MM.1S (cell line): ENCODE results near the gene HYDIN.

Source experiments
- DNase-seq: peaks from one replicate; pipeline ENCODE4 v3.0.0-alpha.2; 2015
- H2AFZ ChIP-seq: fragments of 300-600 bp; sonication (generic); 2 replicates; pipeline ENCODE4 v1.6.0; 2016; ENCODE audit warnings: antibody characterized with exemption, low read length
- H3F3A ChIP-seq: fragments of 300-600 bp; sonication (generic); 2 replicates; pipeline ENCODE4 v1.6.1; 2016; ENCODE audit warnings: mild to moderate bottlenecking, antibody characterized with exemption, low read length, moderate library complexity, mixed read lengths; ENCODE audit not compliant: insufficient read depth
- H3K27ac ChIP-seq: fragments of 300-600 bp; sonication (generic); 2 replicates; pipeline ENCODE4 v1.5.1; 2016; ENCODE audit warnings: mild to moderate bottlenecking, low read length
- H3K27me3 ChIP-seq: fragments of 300-600 bp; sonication (generic); replicated peaks from 2 replicates; pipeline ENCODE4 v1.6.0; 2016; ENCODE audit warnings: low read length; ENCODE audit not compliant: insufficient read depth
- H3K36me3 ChIP-seq: fragments of 300-600 bp; sonication (generic); replicated peaks from 2 replicates; pipeline ENCODE4 v1.6.1; 2016; ENCODE audit warnings: mild to moderate bottlenecking, low read length, mixed read lengths; ENCODE audit not compliant: insufficient read depth
- H3K4me1 ChIP-seq: fragments of 300-600 bp; sonication (generic); 2 replicates; pipeline ENCODE4 v1.6.1; 2016; ENCODE audit warnings: low read length, mixed read lengths
- H3K4me2 ChIP-seq: fragments of 300-600 bp; sonication (generic); 2 replicates; pipeline ENCODE4 v1.6.0; 2016; ENCODE audit warnings: low read depth, low read length
- H3K4me3 ChIP-seq: fragments of 300-600 bp; sonication (generic); 2 replicates; pipeline ENCODE4 v1.5.1; 2016; ENCODE audit warnings: low read length, mixed read lengths
- H3K79me2 ChIP-seq: fragments of 300-600 bp; sonication (generic); 2 replicates; pipeline ENCODE4 v1.6.1; 2016; ENCODE audit warnings: mixed run types, low read length, mixed read lengths
- H3K9ac ChIP-seq: fragments of 300-600 bp; sonication (generic); 2 replicates; pipeline ENCODE4 v1.6.1; 2016; ENCODE audit warnings: low read length, mixed read lengths
- H3K9me2 ChIP-seq: fragments of 300-600 bp; sonication (generic); replicated peaks from 2 replicates; pipeline ENCODE4 v1.6.1; 2016; ENCODE audit warnings: mild to moderate bottlenecking, low read length, mixed read lengths; ENCODE audit not compliant: insufficient read depth
- H3K9me3 ChIP-seq: fragments of 300-600 bp; sonication (generic); replicated peaks from 2 replicates; pipeline ENCODE4 v1.6.1; 2016; ENCODE audit warnings: mild to moderate bottlenecking, low read length, mixed read lengths; ENCODE audit not compliant: insufficient read depth
- H4K20me1 ChIP-seq: fragments of 300-600 bp; sonication (generic); 2 replicates; pipeline ENCODE4 v1.6.1; 2016; ENCODE audit warnings: mild to moderate bottlenecking, low read length, moderate library complexity, mixed read lengths; ENCODE audit not compliant: insufficient read depth
- CTCF ChIP-seq: fragments of 300-600 bp; sonication (generic); IDR thresholded peaks from 2 replicates; pipeline ENCODE4 v1.5.1; 2016; ENCODE audit warnings: antibody characterized with exemption, low read length, mixed read lengths
- EZH2 ChIP-seq: fragments of 300-600 bp; sonication (generic); optimal IDR thresholded peaks from 2 replicates; pipeline ENCODE3; 2017; ENCODE audit warnings: low read depth, mild to moderate bottlenecking, antibody characterized with exemption, low read length, mixed read lengths
- EZH2phosphoT487 ChIP-seq: fragments of 300-600 bp; sonication (generic); IDR thresholded peaks from 2 replicates; pipeline ENCODE4 v1.6.1; 2018; ENCODE audit warnings: antibody characterized with exemption, low read length

The HYDIN gene

GRCh38 chr16:70767377-70768202, 462.9 kb downstream of the HYDIN start:
- Histone ChIP-seq H4K20me1 (no peaks in the 10 kb centered on the region), H3K79me2 (no peaks in the 10 kb centered on the region), H3K4me1 (no peaks in the 10 kb centered on the region), H3K27ac (no peak overlapping the region), H3K4me3 (no peak overlapping the region), H3F3A (no peaks in the 10 kb centered on the region), H3K36me3 (no peaks in the 10 kb centered on the region), H3K4me2 (no peak overlapping the region), H2AFZ (no peak overlapping the region), H3K9ac (no peak overlapping the region), H3K27me3 (no peaks in the 10 kb centered on the region), H3K9me3 (no peaks in the 10 kb centered on the region), H3K9me2 (no peaks in the 10 kb centered on the region)
- TF ChIP-seq EZH2 (no peak), EZH2phosphoT487 (no peak), CTCF (no peak)
- no peak for DNase-seq

GRCh38 chr16:70766658-70767057, 463.9 kb downstream of the HYDIN start:
- Histone ChIP-seq H3K27ac (no peak overlapping the region), H3K79me2 (no peaks in the 10 kb centered on the region), H3K27me3 (no peaks in the 10 kb centered on the region), H4K20me1 (no peaks in the 10 kb centered on the region), H3K9ac (no peak overlapping the region), H3K4me3 (no peak overlapping the region), H2AFZ (no peak overlapping the region), H3K9me3 (no peaks in the 10 kb centered on the region), H3K9me2 (no peaks in the 10 kb centered on the region), H3K4me1 (no peaks in the 10 kb centered on the region), H3F3A (no peaks in the 10 kb centered on the region), H3K36me3 (no peaks in the 10 kb centered on the region), H3K4me2 (no peak overlapping the region)
- TF ChIP-seq CTCF (no peak), EZH2 (no peak), EZH2phosphoT487 (no peak)
- DNase-seq = no peak

GRCh38 chr16:70766176-70766575, 464.3 kb downstream of the HYDIN start:
- H3K79me2 ChIP-seq = no peaks in the 10 kb centered on the region
- no peaks in the 10 kb centered on the region for H3K9me2 ChIP-seq
- H3K27me3 ChIP-seq = no peaks in the 10 kb centered on the region

More at GRCh38 chr16:70766176-70766575, 464.3 kb downstream of the HYDIN start:
- no peak for DNase-seq
- no peak overlapping the region for H3K27ac ChIP-seq
- H3K9me3 ChIP-seq = no peaks in the 10 kb centered on the region
- H4K20me1 ChIP-seq = no peaks in the 10 kb centered on the region
- H3K36me3 ChIP-seq = no peaks in the 10 kb centered on the region
- TF ChIP-seq CTCF = no peak
- no peak for TF ChIP-seq EZH2
- TF ChIP-seq EZH2phosphoT487 = no peak
- no peaks in the 10 kb centered on the region for H3K4me1 ChIP-seq
- no peak overlapping the region for H3K4me2 ChIP-seq
- no peak overlapping the region for H2AFZ ChIP-seq
- H3F3A ChIP-seq = no peaks in the 10 kb centered on the region
- no peak overlapping the region for H3K4me3 ChIP-seq
- H3K9ac ChIP-seq = no peak overlapping the region
